HepG2 (cell line): Measurements from ENCODE around the gene ATRIP. TPM values are rescaled to one million over a fixed set of nuclear protein-coding genes. Genes with fewer than 3 reads are reported as not detected.

Experiments
- CBX2 ChIP-seq, 2 experiments: fragments of 200-600 bp in 1 of 2; sonication (generic); formaldehyde crosslinking in 1 of 2; IDR thresholded peaks; 2 replicates each; pipeline versions ENCODE4 v1.7.0 to v1.8.1; 2018 to 2022; ENCODE audit warnings: low read depth in 2 of 2, low read length in 1 of 2, mild to moderate bottlenecking in 1 of 2, missing genetic modification reagents in 1 of 2
- CHCHD3 ChIP-seq: sonication (generic); formaldehyde crosslinking; IDR thresholded peaks from 2 replicates; pipeline ENCODE4 v1.8.0; 2022; ENCODE audit warnings: mild to moderate bottlenecking, missing genetic modification reagents, moderate library complexity
- EHMT2 ChIP-seq: fragments of 200-600 bp; sonication (generic); IDR thresholded peaks from 2 replicates; pipeline ENCODE4 v1.7.0; 2017; ENCODE audit warnings: antibody characterized with exemption, low read depth, low read length, borderline replicate concordance
- EZH2 ChIP-seq: conservative IDR thresholded peaks from 2 replicates; pipeline ENCODE4 v1.6.1; 2012; ENCODE audit warnings: mild to moderate bottlenecking, low read depth, low read length, moderate library complexity
- KDM6A ChIP-seq: IDR thresholded peaks from 2 replicates; pipeline ENCODE4 v1.6.1; 2016; ENCODE audit warnings: low read depth
- PHB2 ChIP-seq: fragments of 450-650 bp; IDR thresholded peaks from 2 replicates; pipeline ENCODE4 v1.6.1; 2018; ENCODE audit not compliant: partially characterized antibody
- POLR2AphosphoS5 ChIP-seq: IDR thresholded peaks from 2 replicates; pipeline ENCODE4 v1.6.1; 2012; ENCODE audit warnings: low read depth, low read length
- PRMT3 ChIP-seq: sonication (generic); formaldehyde crosslinking; IDR thresholded peaks from 2 replicates; pipeline ENCODE4 v1.8.1; 2022; ENCODE audit warnings: low read depth, mild to moderate bottlenecking, moderate library complexity, missing genetic modification reagents, borderline replicate concordance
- RAD21 ChIP-seq: fragments of 450-650 bp; formaldehyde crosslinking; IDR thresholded peaks from 2 replicates; pipeline ENCODE4 v1.5.0; 2020; ENCODE audit warnings: mild to moderate bottlenecking
- THAP9 ChIP-seq: sonication (generic); formaldehyde crosslinking; IDR thresholded peaks from 2 replicates; pipeline ENCODE4; 2020; ENCODE audit warnings: missing genetic modification reagents, mild to moderate bottlenecking, borderline replicate concordance
- TRIM24 ChIP-seq: sonication (generic); formaldehyde crosslinking; IDR thresholded peaks from 2 replicates; pipeline ENCODE4 v1.8.0; 2022; ENCODE audit warnings: mild to moderate bottlenecking, missing genetic modification reagents
- ZFP36L1 ChIP-seq: sonication (generic); formaldehyde crosslinking; IDR thresholded peaks from 2 replicates; pipeline ENCODE4 v1.8.0; 2022; ENCODE audit warnings: mild to moderate bottlenecking, missing genetic modification reagents, moderate library complexity
- ZNF180 ChIP-seq: sonication (generic); formaldehyde crosslinking; IDR thresholded peaks from 2 replicates; pipeline ENCODE4 v1.4.0; 2020; ENCODE audit warnings: low read depth, missing genetic modification reagents, borderline replicate concordance
- ZNF331 ChIP-seq: sonication (generic); formaldehyde crosslinking; IDR thresholded peaks from 2 replicates; pipeline ENCODE4 v1.4.0; 2020; ENCODE audit warnings: missing genetic modification reagents
- ZNF530 ChIP-seq: sonication (generic); formaldehyde crosslinking; IDR thresholded peaks from 2 replicates; pipeline ENCODE4 v1.5.0; 2020; ENCODE audit warnings: low read depth, mild to moderate bottlenecking, missing genetic modification reagents
- ZNF710 ChIP-seq: sonication (generic); formaldehyde crosslinking; IDR thresholded peaks from 2 replicates; pipeline ENCODE4 v1.5.0; 2020; ENCODE audit warnings: mild to moderate bottlenecking, missing genetic modification reagents, borderline replicate concordance
- polyA plus RNA-seq, 8 experiments: library from polyadenylated mRNA; depleted of rRNA in 3 of 8; stranded (reverse) in 7 of 8; unstranded in 1 of 8; fragments of >200 nt; fragmentation: Illumina TruSeq in 4 of 8; extraction: Trizol in 4 of 8; gene quantifications; 2 replicates each; pipeline versions ENCODE4 v1.2.1 to v1.2.3, GENCODE V29; 2011 to 2016; ENCODE audit warnings: low read depth in 4 of 8, missing spikeins in 1 of 8, mixed read lengths in 1 of 8; ENCODE audit not compliant: insufficient read depth in 1 of 8
- total RNA-seq, 5 experiments: library from RNA; depleted of rRNA; stranded (reverse); fragments of >200 nt; fragmentation: Illumina TruSeq; extraction: Trizol; gene quantifications; 2 replicates each; pipeline ENCODE4 v1.2.3, GENCODE V29; 2016; ENCODE audit warnings: low read depth in 1 of 5

ATRIP gene
- total and polyA plus RNA-seq, 2 of the 13 experiments (the other 11 are each of a cell fraction or from before 2014, with no cell fraction given), result 5.1 to 12.5 TPM

- TF ChIP-seq POLR2AphosphoS5 (0 out of 2 replicates have a peak, but pooled peaks have one; percentile 53), ZNF331 (CRISPR knock-in tag) (no peak), EZH2 (no peak), ZFP36L1 (no peak), EHMT2 (peak; percentile 73; the same call in 1 of the 2 replicates), THAP9 (CRISPR knock-in tag) (0 out of 2 replicates have a peak, but pooled peaks have one; percentile 7), RAD21 (no peak), ZNF530 (CRISPR knock-in tag) (no peak), KDM6A (CRISPR knock-in tag) (no peak), CBX2 (IDR thresholded peaks at IDR 0.05; ENCODE audit: low read depth, low read length) (no peak), CBX2 (CRISPR knock-in tag; IDR thresholded peaks at IDR 0.05; ENCODE audit: low read depth) (no peak), CHCHD3 (CRISPR knock-in tag) (no peak), PRMT3 (CRISPR knock-in tag) (no peak), ZNF180 (no peak), PHB2 (no peak), ZNF710 (CRISPR knock-in tag) (no peak), TRIM24 (CRISPR knock-in tag) (0 out of 2 replicates have a peak, but pooled peaks have one; percentile 3)
Observed at GRCh38 chr3:48473617-48473952, 27.0 kb downstream of the ATRIP start (continued).
